Colon (tissue), 2 donors: ENCODE results near the gene FEZF2.

Source experiments
- FAIRE-seq: peaks from 2 replicates; lab custom pipeline; 2012; peaks lifted over from hg19 to GRCh38; lab: Jason Lieb, UNC
- donor health status: control.
- donor health status: control.

The FEZF2 gene

GRCh38 chr3:62373215-62373614 is at the start of gene FEZF2:
Gene FEZF2 (minus strand): TSS chr3:62373550. CDS start chr3:62372868, 682 bp downstream.
- FAIRE-seq = no peak

- no peak for FAIRE-seq
These were observed 47.9 kb upstream of the FEZF2 start for GRCh38 chr3:62421207-62421606.

GRCh38 chr3:62416144-62416543 is 42.8 kb upstream of the FEZF2 start:
- no peak for FAIRE-seq

GRCh38 chr3:62415312-62415801 is 42.0 kb upstream of the FEZF2 start:
- FAIRE-seq = no peak

GRCh38 chr3:62414786-62415185 is 41.4 kb upstream of the FEZF2 start:
- FAIRE-seq = no peak

GRCh38 chr3:62413687-62414086 is 40.3 kb upstream of the FEZF2 start:
- no peak for FAIRE-seq

- FAIRE-seq = no peak
These were observed 33.6 kb upstream of the FEZF2 start for GRCh38 chr3:62406945-62407344.

- no peak for FAIRE-seq
These were observed 32.2 kb upstream of the FEZF2 start for GRCh38 chr3:62405566-62405965.

- FAIRE-seq = no peak
These were observed 31.8 kb upstream of the FEZF2 start for GRCh38 chr3:62405135-62405534.

GRCh38 chr3:62404321-62404720 is 31.0 kb upstream of the FEZF2 start:
- FAIRE-seq = no peak

- FAIRE-seq = no peak
These were observed 30.4 kb upstream of the FEZF2 start for GRCh38 chr3:62403765-62404164.

- no peak for FAIRE-seq
These were observed 19.4 kb upstream of the FEZF2 start for GRCh38 chr3:62392626-62393292.

GRCh38 chr3:62387251-62387650 is 13.9 kb upstream of the FEZF2 start:
- no peak for FAIRE-seq

- no peak for FAIRE-seq
These were observed 6.0 kb upstream of the FEZF2 start for GRCh38 chr3:62379321-62379798.

- no peak for FAIRE-seq
These were observed 5.6 kb upstream of the FEZF2 start for GRCh38 chr3:62378921-62379320.

GRCh38 chr3:62378311-62378789 is 5.0 kb upstream of the FEZF2 start:
- FAIRE-seq = no peak

- no peak for FAIRE-seq
These were observed 3.8 kb upstream of the FEZF2 start for GRCh38 chr3:62376906-62377877.

GRCh38 chr3:62376454-62376720 is 3.0 kb upstream of the FEZF2 start:
- no peak for FAIRE-seq

GRCh38 chr3:62375655-62376453 is 2.5 kb upstream of the FEZF2 start:
- FAIRE-seq = no peak

- no peak for FAIRE-seq
These were observed 1.2 kb upstream of the FEZF2 start for GRCh38 chr3:62374341-62375218.

- FAIRE-seq = no peak
These were observed 474 bp upstream of the FEZF2 start for GRCh38 chr3:62373714-62374333.
